Activated CD4-positive, alpha-beta memory T cell treated with anti-CD3 and anti-CD28 coated beads for 36 hours (primary cell): ENCODE data around the gene PLCB1. TPM values are rescaled to one million over a fixed set of nuclear protein-coding genes. Genes with fewer than 3 reads are reported as not detected.

Experiments
- CTCF ChIA-PET: fragments of 350-600 bp; sonication (Branson Sonifier 250); formaldehyde crosslinking; loops from one replicate; lab custom pipeline; 2021; ENCODE audit warnings: antibody characterized with exemption, inconsistent platforms; lab: Charles Lee
- POLR2A ChIA-PET: fragments of 350-600 bp; sonication (Branson Sonifier 250); formaldehyde crosslinking; loops from one replicate; lab custom pipeline; 2021; ENCODE audit warnings: antibody characterized with exemption; lab: Charles Lee
- DNase-seq: peaks from one replicate; pipeline ENCODE4 v3.0.0-alpha.2; 2020
- H3K27ac Mint-ChIP-seq: one replicate; pipeline ENCODE4 v1.8.0; 2021; ENCODE audit warnings: mixed read lengths
- H3K27me3 Mint-ChIP-seq: one replicate; pipeline ENCODE4 v1.8.0; 2021; ENCODE audit warnings: mixed read lengths
- H3K36me3 Mint-ChIP-seq: one replicate; pipeline ENCODE4 v1.8.0; 2021; ENCODE audit warnings: mixed read lengths
- H3K4me1 Mint-ChIP-seq: one replicate; pipeline ENCODE4 v1.8.0; 2021; ENCODE audit warnings: low read depth, mixed read lengths
- H3K4me3 Mint-ChIP-seq: one replicate; pipeline ENCODE4 v1.8.0; 2021; ENCODE audit warnings: mild to moderate bottlenecking, mixed read lengths
- H3K9me3 Mint-ChIP-seq: one replicate; pipeline ENCODE4 v1.8.0; 2021; ENCODE audit warnings: mixed read lengths
- intact Hi-C: fragments of 100-400 bp; cut with micrococcal nuclease; formaldehyde crosslinking; loops from one replicate; pipeline ENCODE4 v1.15.1; 2023
- total RNA-seq, 2 experiments: library from RNA; stranded (reverse); gene quantifications; one replicate each; pipeline ENCODE4 v1.2.3, GENCODE V29; 2021

PLCB1 gene
- total RNA-seq, 2 experiments from 2014 or later, result 3.9 to 4.0 TPM

GRCh38 chr20:8132484-8133309, 631 bp downstream of the PLCB1 start:
- POLR2A ChIA-PET, result no interaction called here
- peaks cover 31% of the 10 kb centered on the region for H3K27me3 Mint-ChIP-seq
- H3K4me1 Mint-ChIP-seq, result peaks cover 17% of the 10 kb centered on the region

DNA sequence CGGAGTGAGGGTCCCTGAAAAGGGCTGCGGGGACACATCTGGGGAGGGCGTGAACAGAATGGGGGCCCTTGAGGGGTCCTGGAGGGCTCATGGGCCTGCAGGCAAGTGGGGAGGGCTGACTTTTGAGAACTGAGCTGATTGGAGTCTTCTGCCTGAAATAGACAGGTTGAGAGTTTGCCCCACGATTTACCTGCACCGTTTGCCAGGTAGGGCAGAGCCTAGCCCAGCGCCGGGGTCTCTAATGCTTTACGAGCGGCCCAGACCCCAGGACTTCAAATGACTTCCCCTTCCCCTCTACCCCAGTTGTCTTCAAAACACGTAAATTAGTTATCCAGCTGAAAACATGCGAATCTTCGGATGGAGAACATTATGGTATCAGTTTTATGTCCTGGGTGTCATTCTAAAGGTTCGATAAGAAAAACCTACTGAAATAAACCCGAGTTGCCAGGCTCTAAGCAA, 1.3 kb downstream of the PLCB1 start:
- ChIA-PET CTCF (interaction anchor here (3.0 kb wide), 1 partner anchor 256 kb away, joined by 15 read pairs; no protein-coding TSS in a partner anchor), POLR2A (no interaction called here)
- Mint-ChIP-seq H3K27me3 (peaks cover 31% of the 10 kb centered on the region), H3K9me3 (no peaks in the 10 kb centered on the region), H3K4me3 (peak overlapping the region; percentile 76), H3K36me3 (no peaks in the 10 kb centered on the region), H3K4me1 (peaks cover 17% of the 10 kb centered on the region), H3K27ac (no peak overlapping the region)
- DNase-seq, result no peak
- intact Hi-C loops, result loop anchor here (5.0 to 10.0 kb wide), 3 partner anchors 84 to 199 kb away; no protein-coding TSS in a partner anchor

More at GRCh38 chr20:8132484-8133309, 631 bp downstream of the PLCB1 start:
- Mint-ChIP-seq H3K36me3 (no peaks in the 10 kb centered on the region), H3K27ac (no peak overlapping the region), H3K9me3 (no peaks in the 10 kb centered on the region), H3K4me3 (peak overlapping the region; percentile 76)
- DNase-seq, result peak; percentile 20
- CTCF ChIA-PET, result interaction anchor here (3.0 kb wide), 1 partner anchor 256 kb away, joined by 15 read pairs; no protein-coding TSS in a partner anchor
- intact Hi-C loops, result loop anchor here (1.0 to 10.0 kb wide), 6 partner anchors 85 to 589 kb away; no protein-coding TSS in a partner anchor

GRCh38 chr20:8133851-8134451, 1.9 kb downstream of the PLCB1 start:
- intact Hi-C loops, result loop anchor here (5.0 to 10.0 kb wide), 3 partner anchors 83 to 199 kb away; no protein-coding TSS in a partner anchor
- H3K9me3 Mint-ChIP-seq, result no peaks in the 10 kb centered on the region
- no peaks in the 10 kb centered on the region for H3K36me3 Mint-ChIP-seq
- CTCF ChIA-PET, result interaction anchor here (0.6 to 3.0 kb wide), 3 partner anchors 19 to 1563 kb away, joined by 3 to 15 read pairs (median 4); no protein-coding TSS in a partner anchor
- H3K27me3 Mint-ChIP-seq, result peaks cover 31% of the 10 kb centered on the region
- no peak overlapping the region for H3K4me3 Mint-ChIP-seq
- H3K27ac Mint-ChIP-seq, result no peak overlapping the region
- DNase-seq, result no peak
- H3K4me1 Mint-ChIP-seq, result peaks cover 17% of the 10 kb centered on the region
- POLR2A ChIA-PET, result no interaction called here

GRCh38 chr20:8139899-8140298, 7.8 kb downstream of the PLCB1 start:
- CTCF ChIA-PET, result interaction anchor here (1.8 kb wide), 1 partner anchor 97 kb away, joined by 5 read pairs; no protein-coding TSS in a partner anchor
- H3K4me1 Mint-ChIP-seq, result peaks cover 7% of the 10 kb centered on the region
- no peaks in the 10 kb centered on the region for H3K9me3 Mint-ChIP-seq
- H3K27ac Mint-ChIP-seq, result no peak overlapping the region
- peaks cover 4% of the 10 kb centered on the region for H3K27me3 Mint-ChIP-seq
- H3K36me3 Mint-ChIP-seq, result no peaks in the 10 kb centered on the region
- intact Hi-C loops, result loop anchor here (10.0 kb wide), 2 partner anchors 95 to 205 kb away; no protein-coding TSS in a partner anchor
- no peak overlapping the region for H3K4me3 Mint-ChIP-seq
- POLR2A ChIA-PET, result no interaction called here
- no peak for DNase-seq

GRCh38 chr20:8143474-8143873, 11.4 kb downstream of the PLCB1 start:
- intact Hi-C loops, result no loop called here
- no peaks in the 10 kb centered on the region for H3K9me3 Mint-ChIP-seq
- H3K36me3 Mint-ChIP-seq, result no peaks in the 10 kb centered on the region
- DNase-seq, result no peak
- CTCF ChIA-PET, result no interaction called here
- peaks cover 1% of the 10 kb centered on the region for H3K27me3 Mint-ChIP-seq
- H3K27ac Mint-ChIP-seq, result no peak overlapping the region
- no peak overlapping the region for H3K4me3 Mint-ChIP-seq
- peaks cover 13% of the 10 kb centered on the region for H3K4me1 Mint-ChIP-seq
- POLR2A ChIA-PET, result no interaction called here

DNA sequence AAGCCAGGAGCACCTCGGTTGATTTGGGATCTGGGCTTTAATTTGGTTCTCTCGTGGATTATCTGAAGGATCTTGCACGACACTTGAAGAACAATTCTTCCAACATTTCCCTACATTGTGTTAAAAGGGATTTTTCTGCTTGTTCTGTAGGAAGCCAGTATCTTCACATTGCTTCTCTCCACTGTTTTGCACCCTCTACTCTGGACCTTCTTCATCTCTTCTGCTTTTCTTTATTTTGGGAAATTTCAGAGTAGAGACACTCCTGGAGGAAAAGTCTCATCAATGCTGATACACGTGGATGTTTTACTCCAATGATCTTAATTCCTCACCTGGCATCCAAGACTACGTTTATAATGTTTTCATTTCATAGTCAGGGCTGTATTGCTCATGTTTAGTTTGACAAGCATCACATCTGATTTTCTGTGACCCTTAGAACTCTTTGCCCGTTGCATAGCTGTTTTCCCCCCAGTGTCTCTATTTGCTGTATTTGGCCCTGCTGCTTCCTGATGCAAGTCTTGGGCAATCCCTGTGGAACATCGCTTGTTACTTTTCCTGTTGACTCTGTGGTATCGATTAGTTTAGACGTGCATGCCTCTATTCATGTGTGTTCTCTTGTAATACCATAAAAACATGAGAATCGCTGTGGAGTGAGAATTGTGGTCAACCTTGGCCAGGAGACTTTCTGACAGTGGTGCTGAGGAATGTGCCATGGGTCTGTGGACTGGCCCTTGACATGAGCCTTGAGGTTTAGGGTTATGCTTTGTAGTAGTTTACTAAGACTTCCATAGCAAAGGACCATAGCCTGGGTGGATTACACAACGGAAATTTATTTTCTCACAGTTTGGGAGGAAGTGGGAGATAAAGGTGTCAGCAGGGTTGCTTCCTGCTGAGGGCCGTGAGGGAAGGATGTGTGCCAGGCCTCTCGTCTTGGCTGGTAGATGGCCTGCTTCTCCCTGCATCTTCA, 12.5 kb downstream of the PLCB1 start:
- Mint-ChIP-seq H3K36me3 (no peaks in the 10 kb centered on the region), H3K27ac (no peak overlapping the region), H3K4me3 (no peak overlapping the region), H3K9me3 (no peaks in the 10 kb centered on the region), H3K4me1 (peaks cover 13% of the 10 kb centered on the region), H3K27me3 (peaks cover 1% of the 10 kb centered on the region)
- DNase-seq, result no peak
- intact Hi-C loops, result no loop called here
- CTCF ChIA-PET, result no interaction called here
- POLR2A ChIA-PET, result no interaction called here

DNA sequence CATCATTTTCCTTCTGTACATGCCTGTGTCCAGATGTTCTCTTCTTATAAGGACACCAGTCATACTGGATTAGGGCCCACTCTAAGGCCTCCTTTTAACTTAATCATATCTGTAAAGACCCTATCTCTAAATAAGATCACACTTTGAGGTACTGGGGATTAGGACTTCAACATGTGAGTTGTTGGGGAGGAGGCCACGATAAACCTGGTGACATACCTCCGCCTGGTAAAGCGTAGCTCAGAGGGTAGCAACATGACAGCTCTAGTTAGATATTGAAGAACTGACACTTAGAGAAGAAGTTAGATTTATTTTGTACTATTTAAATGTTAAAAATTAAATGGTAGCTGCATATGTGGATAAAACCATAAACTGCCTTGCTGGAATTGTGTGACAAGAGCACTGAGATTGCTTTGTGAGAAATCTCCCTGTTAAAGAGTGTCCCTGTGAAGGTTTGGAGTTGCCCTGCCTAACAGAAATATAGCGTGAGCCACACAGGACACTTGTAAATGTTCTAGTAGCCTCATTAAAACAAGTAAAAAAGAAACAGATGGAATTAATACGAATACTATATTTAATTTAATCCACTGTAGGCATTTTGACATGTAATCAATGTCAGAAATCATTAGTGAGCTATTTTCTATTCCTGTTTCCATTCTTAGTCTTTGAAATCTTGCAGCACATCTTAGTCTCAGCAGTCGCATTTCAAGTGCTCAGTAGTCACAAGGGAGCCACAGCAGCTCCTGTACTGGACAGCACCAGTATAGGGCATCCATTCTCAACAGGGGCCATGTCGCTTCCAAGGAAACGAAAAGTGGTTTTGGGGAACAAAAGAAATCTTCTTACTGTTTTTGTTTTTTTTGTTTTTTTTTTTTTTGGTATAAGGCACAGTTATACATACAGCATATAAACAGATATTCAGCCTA, 13.4 kb downstream of the PLCB1 start:
- Mint-ChIP-seq H3K4me3 (no peak overlapping the region), H3K27ac (no peak overlapping the region), H3K9me3 (no peaks in the 10 kb centered on the region), H3K27me3 (no peaks in the 10 kb centered on the region), H3K36me3 (no peaks in the 10 kb centered on the region), H3K4me1 (peaks cover 13% of the 10 kb centered on the region)
- ChIA-PET CTCF (no interaction called here), POLR2A (no interaction called here)
- DNase-seq, result no peak
- intact Hi-C loops, result no loop called here

- CTCF ChIA-PET, result interaction anchor here (0.8 to 1.0 kb wide), 2 partner anchors 9 to 307 kb away, joined by 3 read pairs; no protein-coding TSS in a partner anchor
- H3K27me3 Mint-ChIP-seq, result no peaks in the 10 kb centered on the region
- POLR2A ChIA-PET, result no interaction called here
- H3K4me1 Mint-ChIP-seq, result peaks cover 22% of the 10 kb centered on the region
- no peak overlapping the region for H3K4me3 Mint-ChIP-seq
- H3K36me3 Mint-ChIP-seq, result no peaks in the 10 kb centered on the region
- intact Hi-C loops, result no loop called here
- no peak for DNase-seq
- H3K9me3 Mint-ChIP-seq, result no peaks in the 10 kb centered on the region
- H3K27ac Mint-ChIP-seq, result no peak overlapping the region
Observed at GRCh38 chr20:8147476-8147875, 15.4 kb downstream of the PLCB1 start.

DNA sequence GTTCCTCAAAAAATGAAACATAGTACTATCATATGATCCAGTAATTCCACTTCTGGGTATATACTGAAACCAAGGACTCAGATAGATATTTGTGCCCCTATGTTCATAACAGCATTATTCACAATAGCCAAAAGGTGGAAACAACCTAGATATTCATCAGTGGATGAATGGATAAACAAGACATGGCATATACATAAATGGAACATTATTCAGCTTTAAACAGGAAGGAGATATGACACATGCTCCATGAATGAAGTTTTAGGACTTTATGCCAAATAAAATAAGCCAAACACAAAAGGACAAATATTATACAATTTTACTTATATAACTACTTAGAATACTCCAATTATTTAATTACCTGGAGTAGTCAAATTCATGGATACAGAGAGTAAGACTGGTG, 16.4 kb downstream of the PLCB1 start:
- Mint-ChIP-seq H3K36me3 (no peaks in the 10 kb centered on the region), H3K4me1 (peaks cover 33% of the 10 kb centered on the region), H3K9me3 (no peaks in the 10 kb centered on the region), H3K27ac (no peak overlapping the region), H3K4me3 (no peak overlapping the region), H3K27me3 (no peaks in the 10 kb centered on the region)
- DNase-seq, result no peak
- ChIA-PET POLR2A (no interaction called here), CTCF (no interaction called here)
- intact Hi-C loops, result no loop called here

DNA sequence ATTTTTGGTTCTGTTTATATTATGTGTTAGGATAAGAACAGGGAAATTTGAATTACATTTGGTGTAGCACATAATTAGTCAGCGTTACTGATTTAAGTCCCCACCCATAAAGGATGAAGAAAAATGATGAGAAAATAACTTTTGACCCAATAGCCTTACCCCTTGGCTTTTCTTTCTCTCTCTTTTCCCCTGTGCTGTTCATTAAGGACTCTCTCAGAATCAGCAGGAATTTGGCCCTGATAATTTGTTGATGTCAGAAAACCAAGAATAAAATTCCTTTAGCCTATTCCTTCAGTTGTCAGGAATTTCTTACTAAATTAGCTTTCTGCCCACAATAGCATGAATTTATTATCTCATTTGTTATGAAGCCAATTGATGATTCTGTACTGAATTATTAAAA, 18.5 kb downstream of the PLCB1 start:
- CTCF ChIA-PET, result no interaction called here
- Mint-ChIP-seq H3K27ac (no peak overlapping the region), H3K27me3 (no peaks in the 10 kb centered on the region), H3K4me3 (no peak overlapping the region), H3K4me1 (peaks cover 36% of the 10 kb centered on the region), H3K9me3 (no peaks in the 10 kb centered on the region), H3K36me3 (no peaks in the 10 kb centered on the region)
- POLR2A ChIA-PET, result no interaction called here
- intact Hi-C loops, result no loop called here
- DNase-seq, result no peak

DNA sequence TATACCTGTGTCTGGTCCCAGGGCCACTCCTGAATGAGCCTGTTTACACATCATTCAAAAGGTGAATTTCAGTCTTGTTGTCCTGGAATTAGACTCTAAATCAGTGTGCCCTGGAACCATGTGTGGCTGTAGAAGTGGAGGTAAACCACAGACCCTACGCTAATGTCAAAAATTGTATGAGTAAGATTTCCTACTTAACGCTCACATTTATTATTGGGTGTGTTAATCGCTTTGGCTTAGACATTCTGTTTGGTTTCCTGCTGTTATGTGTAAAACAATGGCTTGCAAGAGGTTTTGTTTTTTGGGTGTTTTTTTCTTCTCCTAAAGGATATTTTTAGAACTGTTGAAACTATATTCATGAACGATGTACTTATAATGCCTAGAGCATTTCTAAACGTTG, 19.3 kb downstream of the PLCB1 start:
- DNase-seq, result no peak
- H3K4me1 Mint-ChIP-seq, result peaks cover 41% of the 10 kb centered on the region
- no peaks in the 10 kb centered on the region for H3K9me3 Mint-ChIP-seq
- H3K27ac Mint-ChIP-seq, result no peak overlapping the region
- no peak overlapping the region for H3K4me3 Mint-ChIP-seq
- H3K27me3 Mint-ChIP-seq, result no peaks in the 10 kb centered on the region
- intact Hi-C loops, result no loop called here
- POLR2A ChIA-PET, result no interaction called here
- CTCF ChIA-PET, result no interaction called here
- H3K36me3 Mint-ChIP-seq, result no peaks in the 10 kb centered on the region
